HL-60/S4 (cell line): ENCODE data around the gene NHSL1.

Source experiments
- in situ Hi-C: fragments of 300-500 bp; cut with MboI; formaldehyde crosslinking; loops from 2 replicates; pipeline ENCODE4 v1.14.3; 2022; ENCODE audit warnings: low sequenced_read_pairs

NHSL1 gene

DNA sequence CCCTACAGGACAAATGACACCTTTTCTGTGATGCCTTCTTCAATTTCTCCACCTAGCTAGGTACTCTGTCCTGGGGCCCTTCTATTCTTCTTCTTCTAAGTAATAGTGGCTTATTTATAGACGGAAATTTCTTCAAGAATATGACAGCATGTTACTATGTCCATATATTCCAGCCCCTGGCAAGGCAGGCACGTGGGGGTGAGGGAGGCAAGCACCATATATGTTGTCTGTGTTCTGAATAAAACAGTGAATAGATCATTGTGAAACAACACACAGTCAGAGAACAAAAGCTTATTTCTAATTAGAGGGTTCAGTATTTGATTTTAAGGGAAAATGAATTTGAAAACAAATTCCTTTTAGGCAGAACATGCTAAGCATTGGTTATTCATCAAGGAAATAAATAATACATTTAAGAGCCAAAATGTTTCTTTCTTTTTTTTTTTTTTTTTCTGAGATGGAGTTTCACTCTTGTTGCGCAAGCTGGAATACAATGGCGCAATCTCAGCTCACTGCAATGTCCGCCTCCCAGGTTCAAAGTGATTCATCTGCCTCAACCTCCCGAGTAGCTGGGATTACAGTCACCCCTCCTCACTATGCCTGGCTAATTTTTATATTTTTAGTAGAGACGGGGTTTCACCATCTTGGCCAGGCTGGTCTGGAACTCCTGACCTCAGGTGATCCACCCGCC is 89.1 kb downstream of the NHSL1 start:
- in situ Hi-C loops, result no loop called here

DNA sequence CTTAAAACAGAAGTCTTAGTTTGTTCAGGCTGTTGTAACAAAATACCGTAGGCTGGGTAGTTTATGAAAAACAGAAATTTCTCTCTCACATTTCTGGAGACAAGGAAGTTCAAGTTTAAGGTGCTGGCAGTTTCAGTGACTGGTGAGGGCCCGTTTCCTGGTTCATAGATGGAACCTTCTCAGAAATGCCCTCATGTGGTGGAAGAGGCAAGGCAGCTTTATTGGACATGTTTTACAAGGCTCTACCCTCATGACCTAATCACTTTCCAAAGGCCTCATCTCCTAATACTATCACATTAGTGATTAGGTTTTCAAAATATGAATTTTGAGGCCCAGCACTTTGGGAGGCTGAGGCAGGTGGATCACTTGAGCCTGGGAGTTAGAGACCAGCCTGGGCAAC is 92.9 kb downstream of the NHSL1 start:
- in situ Hi-C loops, result no loop called here

DNA sequence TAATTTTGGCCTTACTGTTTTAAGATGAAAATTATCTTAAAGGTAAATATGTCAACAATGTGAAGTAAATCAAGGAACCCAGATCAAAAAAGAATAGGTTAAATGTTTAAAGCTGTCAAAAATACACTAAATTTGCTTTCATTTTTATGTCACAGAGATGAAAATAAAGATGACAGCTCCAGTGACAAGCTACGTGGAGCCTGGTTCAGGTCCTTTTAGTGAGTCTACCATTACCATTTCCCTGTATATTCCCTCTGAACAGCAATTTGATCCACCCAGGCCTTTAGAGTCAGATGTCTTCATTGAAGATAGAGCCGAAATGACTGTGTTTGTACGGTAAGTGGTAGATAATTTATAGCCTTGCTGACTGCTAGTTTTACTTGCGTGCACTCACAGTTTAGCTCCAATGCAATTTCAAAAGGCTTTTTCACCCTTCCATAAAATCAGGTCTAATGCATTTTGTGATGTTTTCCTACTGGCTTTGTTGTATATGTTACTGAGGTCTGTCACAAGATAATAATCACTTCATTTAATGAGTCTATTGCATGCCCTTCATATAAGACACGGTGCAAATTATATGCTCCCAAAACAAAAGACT is 93.4 kb downstream of the NHSL1 start:
- in situ Hi-C loops, result no loop called here

DNA sequence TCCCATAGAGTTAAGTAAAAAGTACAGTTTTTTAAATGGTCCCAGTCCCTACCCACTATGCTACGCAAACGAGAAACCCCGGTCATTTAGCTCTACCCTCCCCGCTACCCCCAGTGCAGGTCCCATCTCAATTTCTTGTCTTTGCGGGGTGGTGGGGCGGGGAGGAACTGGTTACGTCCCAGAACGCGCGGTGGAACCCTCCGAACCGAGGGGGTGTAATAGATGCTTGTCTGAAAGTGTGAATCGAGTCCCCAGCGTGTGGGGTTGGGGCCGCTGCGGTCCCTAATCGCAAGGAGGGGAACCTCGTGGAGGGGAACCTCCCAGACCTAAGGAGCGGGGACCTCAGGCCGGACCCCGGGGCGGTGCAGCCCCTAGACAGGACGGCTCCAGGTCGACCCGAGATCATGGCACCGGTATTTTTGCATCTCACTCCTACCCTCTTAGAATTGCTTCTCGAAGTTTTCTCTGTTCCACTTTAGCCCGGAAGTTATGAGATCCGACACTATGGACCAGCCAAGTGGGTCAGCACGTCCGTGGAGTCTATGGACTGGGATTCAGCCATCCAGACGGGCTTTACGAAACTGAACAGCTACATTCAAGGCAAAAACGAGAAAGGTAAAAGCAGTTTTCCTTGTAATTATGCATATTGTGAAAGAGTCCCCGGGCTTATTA is 94.5 kb downstream of the NHSL1 start:
- in situ Hi-C loops, result no loop called here

DNA sequence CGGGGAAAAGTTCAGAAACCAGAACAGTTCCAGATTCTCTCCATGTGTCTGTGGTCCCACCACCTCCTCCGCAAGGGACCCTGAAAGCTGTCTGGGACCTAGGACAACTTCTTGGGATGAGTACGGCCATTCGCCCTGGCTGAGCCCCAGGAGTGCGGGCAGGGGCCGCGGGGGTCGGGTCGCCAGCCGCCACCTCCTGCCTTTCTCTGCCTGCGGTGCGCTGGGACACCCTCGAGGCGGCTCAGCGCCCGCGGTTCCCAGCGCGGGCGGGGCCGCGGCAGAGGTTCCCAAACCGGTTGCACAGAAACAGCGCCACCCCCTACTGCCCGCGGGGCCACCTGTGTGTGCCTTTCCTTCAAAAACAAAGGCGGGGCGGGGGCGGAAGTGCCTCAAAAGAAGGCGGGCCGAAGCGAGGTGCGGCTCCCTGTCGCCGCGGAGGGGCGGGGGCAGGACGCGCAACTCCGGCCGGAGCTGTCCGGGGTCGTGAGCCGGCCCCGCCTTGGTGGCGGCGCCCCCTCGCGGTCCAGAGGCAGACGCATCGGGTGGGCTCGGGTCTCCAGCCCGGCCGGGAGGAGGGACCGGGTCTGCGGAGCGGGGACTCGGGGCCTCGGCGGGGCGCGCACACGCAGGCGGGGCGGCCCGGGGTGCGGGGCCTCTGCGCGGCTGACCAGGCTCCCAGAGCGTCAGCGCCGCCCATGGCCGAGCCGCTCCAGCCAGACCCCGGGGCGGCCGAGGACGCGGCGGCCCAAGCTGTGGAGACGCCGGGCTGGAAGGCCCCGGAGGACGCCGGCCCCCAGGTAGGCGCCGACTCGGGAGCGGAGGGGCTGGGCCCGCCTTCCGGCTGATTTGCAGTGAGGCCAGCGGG is 95.3 kb downstream of the NHSL1 start, which contains the start of gene HEBP2:
HEBP2 (plus strand) TSS at position 423 of the 865 bp plus-strand sequence; CDS start at position 696, 273 bp downstream.
- in situ Hi-C loops, result no loop called here

DNA sequence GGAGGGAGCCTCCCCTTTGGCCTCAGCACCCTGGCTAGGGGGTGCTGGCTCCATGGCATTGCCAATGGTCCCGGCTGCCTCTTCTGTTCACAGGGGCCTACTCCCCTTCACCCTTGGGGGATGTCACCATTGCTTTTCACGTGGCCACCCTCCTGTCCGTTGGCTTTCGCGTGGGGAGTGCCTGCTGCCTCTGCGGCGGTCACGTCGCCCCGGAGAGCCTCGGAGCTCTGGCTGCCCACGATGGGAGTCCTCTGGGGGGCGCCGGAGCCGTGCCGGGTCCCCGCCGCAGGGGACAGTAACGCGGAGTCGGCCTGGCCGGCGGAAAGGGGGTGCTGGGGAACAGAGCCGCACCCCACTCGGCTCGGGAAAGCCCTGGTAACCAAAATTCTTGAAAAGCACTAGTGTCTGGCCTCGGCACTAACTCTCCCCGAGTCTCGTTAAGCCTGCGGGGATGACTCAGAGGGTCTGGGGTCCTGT is 95.9 kb downstream of the NHSL1 start:
- in situ Hi-C loops, result no loop called here

DNA sequence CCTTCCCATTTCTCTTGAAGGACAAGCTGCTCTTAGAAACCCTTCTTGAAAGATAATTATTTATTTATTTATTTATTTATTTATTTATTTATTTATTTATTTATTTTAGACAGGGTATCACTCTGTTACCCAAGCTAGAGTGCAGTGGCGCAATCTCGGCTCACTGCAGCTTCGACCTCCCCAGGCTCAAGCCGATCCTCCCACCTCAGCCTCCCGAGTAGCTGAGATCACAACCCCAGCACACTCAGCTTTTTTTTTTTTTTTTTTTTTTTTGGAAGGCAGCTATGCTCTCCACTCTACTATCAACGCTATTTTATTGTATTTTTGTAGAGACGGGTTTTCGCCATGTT is 96.5 kb downstream of the NHSL1 start:
- in situ Hi-C loops, result no loop called here

DNA sequence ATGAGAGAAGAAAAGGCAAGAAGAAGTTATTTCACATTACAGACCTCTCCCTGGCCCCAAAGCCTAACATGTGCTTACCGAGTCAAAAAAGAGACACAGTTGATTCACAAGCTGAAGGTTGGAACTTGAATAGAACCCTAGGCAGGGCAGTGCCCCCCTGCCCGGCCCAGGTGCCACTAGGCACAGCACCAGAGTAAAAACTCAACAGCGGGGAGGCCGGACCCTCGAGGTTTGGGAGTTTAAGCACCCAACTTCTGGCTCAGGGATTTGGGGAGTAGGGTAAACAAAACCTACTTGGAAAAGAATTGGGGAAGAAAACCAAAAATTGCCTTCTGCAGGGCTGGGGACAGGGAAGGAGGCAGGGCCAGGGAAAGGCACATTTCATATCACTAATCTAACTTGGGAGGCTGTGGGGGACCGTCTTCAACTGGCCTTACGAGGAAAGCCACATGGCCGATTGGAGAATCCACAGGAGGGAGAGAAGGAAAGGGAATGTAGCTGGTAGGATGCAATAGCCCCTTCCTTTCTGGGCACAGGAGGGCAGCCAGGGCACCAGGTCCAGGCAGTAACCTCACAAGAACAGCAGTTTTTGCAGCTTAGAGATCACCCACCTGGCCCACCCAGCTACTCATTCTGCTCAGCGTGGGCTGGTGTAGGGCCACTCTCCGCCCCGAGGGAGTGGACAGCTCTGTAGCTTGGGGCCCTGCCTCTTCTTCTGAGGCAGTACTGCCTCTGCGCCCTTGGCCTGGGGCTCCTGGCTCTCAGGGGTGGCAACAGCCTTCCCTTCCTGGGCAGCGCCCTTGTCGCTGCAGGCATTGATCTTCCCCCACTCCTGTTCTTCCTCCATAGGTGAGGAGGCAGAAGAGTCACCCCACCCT is 97.1 kb downstream of the NHSL1 start:
- in situ Hi-C loops, result no loop called here

DNA sequence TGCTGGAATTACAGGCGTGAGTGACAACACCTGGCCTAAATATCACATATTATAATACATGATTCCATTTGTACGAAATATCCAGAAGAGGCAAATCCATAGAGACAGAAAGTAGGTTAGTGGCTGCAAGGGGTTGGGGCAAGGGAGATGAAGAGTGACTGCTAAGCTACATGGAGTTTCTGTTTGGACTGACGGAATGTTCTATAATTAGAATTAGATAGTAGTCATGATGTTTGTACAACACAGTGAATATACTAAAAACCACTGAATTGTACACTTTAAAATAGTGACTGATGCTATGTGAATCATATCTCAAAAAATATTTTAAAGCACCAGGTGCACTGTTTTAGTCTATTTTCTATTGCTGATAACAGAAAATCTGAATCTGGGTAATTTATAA is 99.0 kb downstream of the NHSL1 start:
- in situ Hi-C loops, result no loop called here

DNA sequence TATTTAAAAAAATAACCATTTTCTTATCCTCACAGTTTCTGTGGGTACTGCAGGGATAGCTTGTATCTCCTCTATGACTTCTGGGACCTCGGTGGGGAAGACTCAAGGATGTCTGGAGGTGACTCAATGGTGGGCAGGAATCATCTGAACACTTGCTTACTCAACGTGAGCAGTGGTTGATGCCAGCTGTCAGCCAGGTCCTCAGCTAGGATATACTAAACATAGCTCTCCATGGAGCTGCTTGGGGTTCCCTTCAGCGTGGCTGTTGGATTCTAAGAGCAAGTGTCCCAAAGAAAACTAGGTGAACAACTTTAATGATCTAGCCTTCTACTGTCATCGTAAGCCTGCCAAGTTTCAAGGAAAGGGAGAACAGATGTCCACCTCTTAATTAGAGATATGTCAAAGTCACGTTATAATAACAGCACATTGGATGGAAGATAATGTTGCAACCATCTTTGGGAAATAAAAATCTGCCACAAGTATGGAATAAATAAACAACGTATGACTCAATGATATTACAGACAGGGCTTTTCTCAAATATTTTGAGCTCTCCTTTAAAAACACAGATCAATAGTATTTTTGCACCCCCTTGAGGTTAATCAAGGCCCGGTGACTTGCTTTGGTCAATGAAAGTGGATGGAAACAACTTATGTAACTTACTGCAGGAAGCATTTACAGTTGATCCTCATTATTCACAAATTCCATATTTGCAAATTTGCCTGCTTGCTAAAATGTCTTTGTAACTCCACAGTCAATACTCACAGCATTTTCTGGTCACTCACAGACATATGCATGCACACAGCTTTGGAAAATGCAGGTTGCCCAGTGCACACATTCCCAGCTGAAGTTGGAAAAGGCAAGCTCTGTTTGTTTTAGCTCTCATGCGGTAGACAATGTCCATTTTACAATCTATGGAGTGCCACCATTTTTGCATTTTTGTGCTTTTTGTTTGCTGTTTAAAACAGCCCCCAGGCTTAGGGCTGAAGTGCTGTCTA is 101.9 kb downstream of the NHSL1 start:
- in situ Hi-C loops, result no loop called here

DNA sequence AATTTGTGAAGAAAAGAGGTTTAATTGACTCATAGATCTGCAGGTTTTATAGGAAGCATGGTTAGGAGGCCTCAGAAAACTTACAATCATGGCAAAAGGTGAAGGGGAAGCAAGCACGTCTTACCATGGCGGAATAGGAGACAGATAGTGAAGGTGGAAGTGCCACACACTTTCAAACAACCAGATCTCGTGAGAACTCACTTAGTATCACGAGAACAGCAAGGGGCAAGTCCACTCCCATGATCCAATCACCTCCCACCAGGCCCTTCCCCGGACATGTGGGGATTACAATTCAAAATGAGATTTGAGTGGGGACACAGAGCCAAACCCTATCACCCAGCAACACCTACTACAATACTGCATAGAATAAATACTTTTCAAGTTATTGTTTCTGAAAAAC is 102.6 kb downstream of the NHSL1 start:
- in situ Hi-C loops, result no loop called here

DNA sequence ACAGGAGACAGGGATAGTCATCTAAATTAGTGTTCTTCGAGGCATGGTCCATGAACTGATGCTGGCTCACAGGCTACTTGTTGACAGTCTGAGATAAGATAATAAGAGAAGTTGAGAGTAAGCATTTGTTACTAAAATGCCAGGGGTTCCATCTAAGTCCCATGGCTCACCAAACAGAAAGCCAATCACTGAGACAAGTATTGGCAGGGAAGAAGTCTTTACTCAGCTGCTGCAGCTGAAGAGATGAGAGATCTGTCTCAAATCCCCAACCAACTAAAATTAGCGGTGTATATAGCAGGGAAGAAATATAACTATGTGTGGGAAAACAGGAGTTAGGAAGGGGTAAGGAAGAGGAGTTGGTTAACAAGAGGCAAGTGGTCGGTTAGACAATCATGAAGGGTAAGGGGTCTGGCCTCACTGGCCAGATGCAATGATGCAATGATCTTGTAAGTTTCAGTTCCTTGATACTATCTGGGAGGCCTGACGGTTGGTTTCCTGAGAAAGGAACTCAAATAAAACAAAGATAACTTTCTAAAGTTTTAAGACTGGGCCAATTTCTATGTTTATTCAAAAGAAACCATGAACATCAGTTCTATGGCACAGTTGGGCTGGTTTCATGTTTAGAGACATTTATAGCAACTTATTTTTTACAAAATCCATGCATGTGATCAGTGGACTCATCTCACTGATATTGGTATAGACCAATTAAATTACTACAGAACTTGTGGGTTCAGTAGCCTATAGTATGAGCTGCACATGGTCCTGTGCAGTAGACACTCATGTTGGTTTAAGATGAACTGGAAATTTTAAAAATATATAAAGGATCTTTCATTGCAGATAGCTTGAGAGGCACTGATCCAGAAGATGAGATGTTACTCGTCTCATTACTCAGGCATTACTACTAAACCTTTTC is 105.2 kb downstream of the NHSL1 start:
- in situ Hi-C loops, result no loop called here

DNA sequence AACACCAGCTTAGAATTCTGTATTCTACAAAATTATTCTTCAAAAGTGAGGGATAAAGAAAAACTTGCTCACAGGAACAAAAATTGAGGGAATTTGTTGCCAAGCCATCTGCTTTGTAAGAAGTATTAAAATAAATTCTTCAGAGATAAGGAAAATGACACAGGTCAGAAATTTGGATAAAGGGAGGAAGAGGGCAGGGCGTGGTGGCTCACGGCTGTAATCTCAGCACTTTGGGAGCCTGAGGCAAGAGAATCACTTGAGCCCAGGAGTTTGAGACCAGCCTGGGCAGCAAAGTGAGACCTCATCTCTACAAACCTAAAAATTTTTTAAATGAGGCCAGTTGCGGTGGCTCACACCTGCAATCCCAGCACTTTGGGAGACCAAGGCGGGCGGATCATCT is 109.7 kb downstream of the NHSL1 start:
- in situ Hi-C loops, result no loop called here

DNA sequence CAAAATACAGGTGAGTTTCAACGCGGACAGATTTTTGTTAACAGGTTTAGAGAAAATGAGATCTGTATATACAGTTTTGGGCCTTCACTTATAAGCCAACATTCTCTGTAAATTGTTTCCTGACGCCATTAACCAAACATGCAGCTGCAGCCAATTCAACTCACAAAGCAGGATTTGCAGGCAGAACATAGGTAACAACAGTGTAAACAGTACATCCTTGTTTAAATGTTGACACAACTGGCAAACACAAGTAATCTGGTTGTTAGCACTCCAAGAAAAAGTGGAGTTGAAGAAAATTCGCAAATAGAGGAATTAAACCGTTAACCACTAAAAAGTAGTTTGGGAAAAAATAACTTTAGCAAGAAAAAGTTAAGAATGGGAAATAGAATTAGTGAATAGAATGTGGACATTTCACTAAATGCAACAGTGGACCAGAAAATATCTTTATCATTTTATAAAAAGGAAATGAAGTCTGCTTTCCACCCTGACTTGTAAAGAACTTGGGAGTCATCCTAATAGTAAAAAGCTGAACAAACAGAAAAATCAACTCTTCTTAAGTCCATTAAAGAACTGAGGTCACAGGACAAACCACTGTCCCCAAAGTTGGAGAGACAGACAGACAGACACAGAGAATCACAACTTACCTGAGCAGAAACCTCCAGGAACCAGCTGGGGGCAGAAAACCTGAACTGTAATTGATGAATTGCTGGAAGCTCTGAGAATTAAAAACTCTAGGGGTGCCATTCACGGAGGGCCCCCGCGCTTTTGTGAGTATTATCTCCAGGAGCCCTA is 111.5 kb downstream of the NHSL1 start:
- in situ Hi-C loops, result no loop called here

DNA sequence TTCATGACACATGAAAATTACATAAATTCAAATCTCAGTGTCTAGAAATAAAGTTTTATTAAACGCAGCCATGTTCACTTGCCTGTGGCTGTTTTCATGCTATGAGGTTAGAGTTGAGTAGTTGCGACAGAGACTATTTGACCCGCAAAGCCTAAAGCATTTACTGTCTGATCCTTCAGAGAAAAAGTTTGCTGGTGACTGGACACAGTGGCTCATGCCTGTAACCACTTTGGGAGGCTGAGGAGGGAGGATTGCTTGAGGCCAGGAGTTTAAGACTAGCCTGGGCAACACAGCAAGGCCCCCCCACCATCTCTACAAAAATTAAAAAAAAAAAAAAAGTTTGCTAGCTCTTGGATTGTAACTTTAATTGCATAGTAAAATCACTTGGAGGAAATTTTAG is 112.4 kb downstream of the NHSL1 start:
- in situ Hi-C loops, result no loop called here

DNA sequence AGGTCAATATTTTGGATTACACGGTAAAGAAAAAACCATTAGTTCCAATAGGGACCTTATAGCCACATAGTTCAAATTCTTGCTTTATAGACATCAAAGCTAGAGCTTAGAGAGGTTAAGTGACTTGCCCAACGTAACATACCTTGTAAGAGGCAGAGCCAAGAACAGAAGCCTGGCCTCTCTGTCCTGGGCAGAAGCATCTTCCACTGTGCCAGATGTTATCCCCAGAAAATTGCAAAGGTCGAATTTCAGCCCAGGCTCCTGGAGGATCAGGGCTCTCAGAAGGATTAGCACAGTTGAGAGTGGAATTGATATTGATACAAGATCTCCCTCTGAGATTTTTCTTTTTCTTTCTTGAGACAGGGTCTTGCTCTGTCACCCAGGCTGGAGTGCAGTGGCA is 115.5 kb downstream of the NHSL1 start:
- in situ Hi-C loops, result no loop called here
